Tibial artery (tissue), 4 donors: ENCODE data around the gene PRCP.

ENCODE experiments used
- DNase-seq, 2 donors: peaks; one replicate each; pipeline ENCODE4 v3.0.0-alpha.2; 2019
- H3K27ac ChIP-seq, 2 donors: fragments of 200-600 bp; sonication (generic) in 1 of 2; 1 replicate in 1 of 2; 2 replicates in 1 of 2; pipeline ENCODE4 v1.5.1; 2018 to 2019; ENCODE audit warnings: mild to moderate bottlenecking in 1 of 2
- H3K27me3 ChIP-seq, 2 donors: fragments of 200-600 bp; sonication (generic) in 1 of 2; one replicate each; pipeline versions ENCODE4 v1.5.1 to v1.6.0; 2016 to 2019
- H3K36me3 ChIP-seq, 3 donors: fragments of 200-600 bp; sonication (generic) in 2 of 3; one replicate each; pipeline ENCODE4 v1.5.1; 2016 to 2019; ENCODE audit warnings: mild to moderate bottlenecking in 2 of 3
- H3K4me1 ChIP-seq, 4 donors: fragments of 200-600 bp; sonication (generic) in 2 of 4; 1 replicate in 3 of 4; 2 replicates in 1 of 4; pipeline ENCODE4 v1.5.1; 2016 to 2019
- H3K4me3 ChIP-seq, 2 donors: fragments of 200-600 bp; sonication (generic) in 1 of 2; 1 replicate in 1 of 2; 2 replicates in 1 of 2; pipeline ENCODE4 v1.5.1; 2018 to 2019; ENCODE audit warnings: mild to moderate bottlenecking in 2 of 2
- H3K9me3 ChIP-seq, 3 donors: fragments of 200-600 bp; sonication (generic) in 1 of 3; one replicate each; pipeline ENCODE4 v1.5.1; 2016 to 2019
- intact Hi-C: fragments of 100-400 bp; cut with DNase I; formaldehyde crosslinking; loops from one replicate; pipeline ENCODE4 v1.15.0; 2023; ENCODE audit warnings: low total_unique reads
- TF ChIP-seq, protein P1 (sequence below), 2 experiments: fragments of 200-600 bp in 1 of 2; fragments of 450-650 bp in 1 of 2; IDR thresholded peaks; one replicate each; pipeline ENCODE4 v1.5.1; 2017 to 2019; ENCODE audit warnings: antibody characterized with exemption in 2 of 2, mild to moderate bottlenecking in 1 of 2, moderate library complexity in 1 of 2

The PRCP gene

DNA sequence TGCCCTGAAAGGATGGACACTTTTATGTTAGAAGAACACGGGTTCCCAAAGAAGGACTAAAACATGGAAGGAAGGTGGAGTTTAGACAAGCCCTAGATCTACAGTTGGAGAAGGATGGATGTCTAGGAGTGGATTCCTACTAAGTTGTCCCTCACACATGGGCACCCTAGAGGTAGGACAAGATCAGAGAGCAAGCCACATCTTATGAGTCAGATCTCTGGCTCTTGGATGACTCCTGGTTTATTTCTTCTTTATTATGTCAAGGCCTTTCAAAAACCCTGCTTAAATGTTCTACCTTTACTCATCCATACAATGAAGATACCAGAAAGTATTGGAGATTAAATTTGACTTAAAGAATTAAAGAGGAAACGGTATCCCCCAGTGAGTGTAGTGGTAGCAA is 34.4 kb downstream of the PRCP start:
- intact Hi-C loops, result loop anchor here (2.0 kb wide), 1 partner anchor 147 kb away; no protein-coding TSS in a partner anchor
- Histone ChIP-seq H3K4me3 (no peak overlapping the region), H3K4me1 (peaks cover 0 to 26% (median 9%) of the 10 kb centered on the region in 4 donors), H3K27ac (no peak overlapping the region), H3K9me3 (no peaks in the 10 kb centered on the region), H3K27me3 (no peaks in the 10 kb centered on the region), H3K36me3 (no peaks in the 10 kb centered on the region)
- no peak for DNase-seq
- TF ChIP-seq, protein P1, sequence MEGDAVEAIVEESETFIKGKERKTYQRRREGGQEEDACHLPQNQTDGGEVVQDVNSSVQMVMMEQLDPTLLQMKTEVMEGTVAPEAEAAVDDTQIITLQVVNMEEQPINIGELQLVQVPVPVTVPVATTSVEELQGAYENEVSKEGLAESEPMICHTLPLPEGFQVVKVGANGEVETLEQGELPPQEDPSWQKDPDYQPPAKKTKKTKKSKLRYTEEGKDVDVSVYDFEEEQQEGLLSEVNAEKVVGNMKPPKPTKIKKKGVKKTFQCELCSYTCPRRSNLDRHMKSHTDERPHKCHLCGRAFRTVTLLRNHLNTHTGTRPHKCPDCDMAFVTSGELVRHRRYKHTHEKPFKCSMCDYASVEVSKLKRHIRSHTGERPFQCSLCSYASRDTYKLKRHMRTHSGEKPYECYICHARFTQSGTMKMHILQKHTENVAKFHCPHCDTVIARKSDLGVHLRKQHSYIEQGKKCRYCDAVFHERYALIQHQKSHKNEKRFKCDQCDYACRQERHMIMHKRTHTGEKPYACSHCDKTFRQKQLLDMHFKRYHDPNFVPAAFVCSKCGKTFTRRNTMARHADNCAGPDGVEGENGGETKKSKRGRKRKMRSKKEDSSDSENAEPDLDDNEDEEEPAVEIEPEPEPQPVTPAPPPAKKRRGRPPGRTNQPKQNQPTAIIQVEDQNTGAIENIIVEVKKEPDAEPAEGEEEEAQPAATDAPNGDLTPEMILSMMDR (IDR thresholded peaks at IDR 0.05), result no peak

DNA sequence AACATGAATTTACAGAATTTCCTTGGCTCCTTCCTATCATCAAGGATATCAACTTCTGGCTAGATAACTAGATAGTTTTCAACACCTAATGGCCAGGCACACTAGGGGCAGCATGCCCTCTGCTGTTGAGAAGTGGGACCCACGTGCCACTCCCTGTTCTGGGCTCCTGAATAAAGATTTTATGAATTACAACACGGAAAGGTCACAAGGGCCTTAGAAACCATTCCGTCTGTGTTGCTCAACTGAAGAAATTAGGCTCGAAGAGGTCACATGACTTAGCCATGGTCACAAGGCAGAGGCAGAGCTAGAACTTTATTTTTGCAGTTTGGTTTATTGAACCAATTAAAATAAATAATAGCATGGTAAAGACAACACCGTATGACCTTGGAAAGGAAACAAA is 36.0 kb downstream of the PRCP start:
- H3K9me3 ChIP-seq, result no peaks in the 10 kb centered on the region
- TF ChIP-seq, protein P1 (IDR thresholded peaks at IDR 0.05), result peak; percentile 64 to 66
- no peaks in the 10 kb centered on the region for H3K36me3 ChIP-seq
- H3K4me1 ChIP-seq, result peaks cover 0 to 19% (median 4%) of the 10 kb centered on the region in 4 donors
- H3K4me3 ChIP-seq, result no peak overlapping the region
- H3K27me3 ChIP-seq, result no peaks in the 10 kb centered on the region
- peak overlapping the region; percentile 4 to 17 for H3K27ac ChIP-seq
- DNase-seq, result peak; percentile 81 to 82
- intact Hi-C loops, result loop anchor here (2.0 kb wide), 1 partner anchor 145 kb away; no protein-coding TSS in a partner anchor

DNA sequence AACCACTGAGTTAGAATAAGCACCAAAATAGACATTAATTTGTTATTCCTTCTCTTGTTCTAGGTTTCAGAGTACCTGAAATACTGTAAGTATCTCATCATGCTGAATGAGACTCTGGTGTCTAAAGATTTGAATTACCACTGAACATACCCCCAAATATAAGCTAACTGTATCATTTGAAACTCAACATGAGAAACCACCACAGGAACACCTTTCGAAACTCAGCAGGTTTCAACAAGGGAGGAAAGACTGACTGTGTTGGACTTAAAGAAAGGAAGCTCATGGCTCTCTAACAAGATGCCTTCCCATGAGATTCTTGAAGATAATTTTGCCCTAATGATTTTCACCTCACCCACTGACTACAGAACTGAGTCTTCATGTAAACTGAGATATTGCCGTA is 37.0 kb downstream of the PRCP start:
- no peak for DNase-seq
- TF ChIP-seq, protein P1 (IDR thresholded peaks at IDR 0.05), result no peak
- Histone ChIP-seq H3K27me3 (no peaks in the 10 kb centered on the region), H3K4me1 (peaks cover 0 to 26% (median 6%) of the 10 kb centered on the region in 4 donors), H3K27ac (no peak overlapping the region), H3K4me3 (no peak overlapping the region), H3K9me3 (no peaks in the 10 kb centered on the region), H3K36me3 (no peaks in the 10 kb centered on the region)
- intact Hi-C loops, result no loop called here

DNA sequence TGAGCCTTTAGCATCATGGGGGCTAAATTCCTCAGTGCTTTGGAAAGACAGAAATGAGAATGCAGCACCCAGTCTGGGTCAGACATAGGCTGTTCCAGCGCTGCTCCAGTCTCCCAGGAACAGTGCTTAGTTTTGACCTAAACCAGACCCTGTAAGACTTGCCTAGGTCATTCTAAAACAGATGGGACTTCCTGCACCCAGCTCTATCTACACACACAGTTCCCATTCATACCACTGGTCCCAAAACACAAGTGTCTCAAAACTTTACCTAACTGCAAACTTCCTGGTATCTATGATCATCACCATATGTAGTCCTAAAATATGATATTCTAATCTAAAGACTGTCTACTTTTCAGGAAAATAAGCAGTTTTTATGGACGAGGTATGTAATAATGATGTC is 37.9 kb downstream of the PRCP start:
- H3K36me3 ChIP-seq, result no peaks in the 10 kb centered on the region
- H3K27me3 ChIP-seq, result no peaks in the 10 kb centered on the region
- TF ChIP-seq, protein P1 (IDR thresholded peaks at IDR 0.05), result no peak
- H3K4me3 ChIP-seq, result no peak overlapping the region
- peaks cover 0 to 28% (median 4%) of the 10 kb centered on the region in 4 donors for H3K4me1 ChIP-seq
- no peaks in the 10 kb centered on the region for H3K9me3 ChIP-seq
- DNase-seq, result no peak
- intact Hi-C loops, result no loop called here
- no peak overlapping the region for H3K27ac ChIP-seq

DNA sequence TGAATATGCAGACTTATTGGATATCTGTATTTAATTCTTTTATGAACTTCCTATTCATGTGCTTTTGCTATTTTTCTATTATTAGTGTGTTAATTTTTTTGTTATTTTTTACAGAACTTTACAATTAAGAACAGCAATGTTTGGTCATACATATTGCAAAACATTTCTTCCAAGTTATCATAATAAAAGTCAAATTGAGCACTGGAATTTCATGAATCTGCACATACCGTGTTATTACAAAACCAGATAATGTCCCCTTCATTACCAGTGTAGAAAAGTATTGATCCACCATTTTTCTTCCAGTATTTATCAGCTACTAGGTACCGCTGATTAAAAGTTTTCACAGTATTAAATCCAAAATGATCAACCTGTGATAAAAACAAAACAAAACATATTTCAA is 40.5 kb downstream of the PRCP start:
- intact Hi-C loops, result no loop called here
- Histone ChIP-seq H3K27me3 (no peaks in the 10 kb centered on the region), H3K27ac (no peak overlapping the region), H3K9me3 (no peaks in the 10 kb centered on the region), H3K36me3 (no peaks in the 10 kb centered on the region), H3K4me1 (peaks cover 0 to 30% (median 2%) of the 10 kb centered on the region in 4 donors), H3K4me3 (no peak overlapping the region)
- TF ChIP-seq, protein P1 (IDR thresholded peaks at IDR 0.05), result no peak
- no peak for DNase-seq
